ENCODE data around the gene ARHGAP15. TPM values are rescaled to one million over a fixed set of nuclear protein-coding genes. Genes with fewer than 3 reads are reported as not detected.

Gene ARHGAP15
- total RNA-seq, 1 donor from 2014 or later = 7.0 TPM

GRCh38 chr2:143504397-143504796 is 375.2 kb downstream of the ARHGAP15 start:
- H3K9me3 ChIP-seq (replicated peaks) = no peaks in the 10 kb centered on the region
- H3K4me3 ChIP-seq = no peak overlapping the region
- no peak for TF ChIP-seq CTCF (IDR thresholded peaks at IDR 0.05; ENCODE audit: borderline replicate concordance)
- DNase-seq = no peak
- H3K4me1 ChIP-seq = no peaks in the 10 kb centered on the region
- intact Hi-C loops (cut with micrococcal nuclease) = no loop called here
- H3K27me3 ChIP-seq (ENCODE audit: low read depth) = no peaks in the 10 kb centered on the region
- no peaks in the 10 kb centered on the region for H3K36me3 ChIP-seq
- no peak overlapping the region for H3K27ac ChIP-seq (replicated peaks)

GRCh38 chr2:143505542-143505941 is 376.3 kb downstream of the ARHGAP15 start:
- no peaks in the 10 kb centered on the region for H3K27me3 ChIP-seq (ENCODE audit: low read depth)
- no peak overlapping the region for H3K4me3 ChIP-seq
- H3K36me3 ChIP-seq = no peaks in the 10 kb centered on the region
- no peak for DNase-seq
- H3K4me1 ChIP-seq = no peaks in the 10 kb centered on the region
- intact Hi-C loops (cut with micrococcal nuclease) = no loop called here
- no peaks in the 10 kb centered on the region for H3K9me3 ChIP-seq (replicated peaks)
- no peak for TF ChIP-seq CTCF (IDR thresholded peaks at IDR 0.05; ENCODE audit: borderline replicate concordance)
- H3K27ac ChIP-seq (replicated peaks) = no peak overlapping the region

- peaks cover 12% of the 10 kb centered on the region for H3K9me3 ChIP-seq (replicated peaks)
- no peaks in the 10 kb centered on the region for H3K27me3 ChIP-seq (ENCODE audit: low read depth)
- peak overlapping the region; percentile 67 for H3K27ac ChIP-seq (replicated peaks)
- intact Hi-C loops (cut with micrococcal nuclease) = no loop called here
- no peak for DNase-seq
- H3K4me1 ChIP-seq = no peaks in the 10 kb centered on the region
- no peaks in the 10 kb centered on the region for H3K36me3 ChIP-seq
- H3K4me3 ChIP-seq = no peak overlapping the region
- peak; percentile 79 for TF ChIP-seq CTCF (IDR thresholded peaks at IDR 0.05; ENCODE audit: borderline replicate concordance)
These were observed 383.9 kb downstream of the ARHGAP15 start for GRCh38 chr2:143513081-143513480.

GRCh38 chr2:143514413-143514812 is 385.2 kb downstream of the ARHGAP15 start:
- Histone ChIP-seq H3K36me3 (no peaks in the 10 kb centered on the region), H3K4me1 (no peaks in the 10 kb centered on the region), H3K9me3 (replicated peaks) (peaks cover 12% of the 10 kb centered on the region), H3K27ac (replicated peaks) (no peak overlapping the region), H3K27me3 (ENCODE audit: low read depth) (no peaks in the 10 kb centered on the region), H3K4me3 (no peak overlapping the region)
- intact Hi-C loops (cut with micrococcal nuclease) = no loop called here
- no peak for DNase-seq
- TF ChIP-seq CTCF (IDR thresholded peaks at IDR 0.05; ENCODE audit: borderline replicate concordance) = no peak

GRCh38 chr2:143515318-143515717 is 386.1 kb downstream of the ARHGAP15 start:
- Histone ChIP-seq H3K27ac (replicated peaks) (no peak overlapping the region), H3K4me1 (no peaks in the 10 kb centered on the region), H3K4me3 (no peak overlapping the region), H3K36me3 (no peaks in the 10 kb centered on the region), H3K9me3 (replicated peaks) (peaks cover 12% of the 10 kb centered on the region), H3K27me3 (ENCODE audit: low read depth) (no peaks in the 10 kb centered on the region)
- intact Hi-C loops (cut with micrococcal nuclease) = no loop called here
- no peak for DNase-seq
- no peak for TF ChIP-seq CTCF (IDR thresholded peaks at IDR 0.05; ENCODE audit: borderline replicate concordance)

- H3K4me1 ChIP-seq = no peaks in the 10 kb centered on the region
- TF ChIP-seq CTCF (IDR thresholded peaks at IDR 0.05; ENCODE audit: borderline replicate concordance) = no peak
- H3K27ac ChIP-seq (replicated peaks) = no peak overlapping the region
- no peak overlapping the region for H3K4me3 ChIP-seq
- H3K36me3 ChIP-seq = no peaks in the 10 kb centered on the region
- intact Hi-C loops (cut with micrococcal nuclease) = no loop called here
- DNase-seq = no peak
- H3K9me3 ChIP-seq (replicated peaks) = peaks cover 12% of the 10 kb centered on the region
- H3K27me3 ChIP-seq (ENCODE audit: low read depth) = no peaks in the 10 kb centered on the region
These were observed 390.3 kb downstream of the ARHGAP15 start for GRCh38 chr2:143519521-143519920.
